Hematopoietic multipotent progenitor cell treated with erythropoietin and hydrocortisone succinate and interleukin-3 and kit ligand, for 15 days (in vitro differentiated cells): ENCODE data around the gene IKZF1.
"Not testable (repeated sequence)": the region's sequence is repeated elsewhere in the genome, so short reads cannot be mapped to it uniquely, and the experiment has no call there.

Experiments used
- DNase-seq: peaks from one replicate; pipeline ENCODE4 v3.0.0-alpha.2; 2015; ENCODE audit warnings: low spot score

IKZF1 gene

GRCh38 chr7:50334341-50334994 is 30.0 kb downstream of the IKZF1 start:
- no peak for DNase-seq

- DNase-seq, result no peak
Observed at GRCh38 chr7:50335230-50335794, 30.8 kb downstream of the IKZF1 start.

GRCh38 chr7:50335795-50336754 is 31.6 kb downstream of the IKZF1 start:
- DNase-seq, result peak; percentile 54

GRCh38 chr7:50336894-50337703 is 32.6 kb downstream of the IKZF1 start:
- DNase-seq, result no peak

GRCh38 chr7:50339472-50339871 is 35.0 kb downstream of the IKZF1 start:
- not testable (repeated sequence) for DNase-seq

- peak; percentile 85 for DNase-seq
Observed at GRCh38 chr7:50339990-50340500, 35.5 kb downstream of the IKZF1 start.

GRCh38 chr7:50341724-50342123 is 37.2 kb downstream of the IKZF1 start:
- DNase-seq, result peak; percentile 80

- peak; percentile 18 for DNase-seq
Observed at GRCh38 chr7:50342616-50343114, 38.1 kb downstream of the IKZF1 start.

- DNase-seq, result no peak
Observed at GRCh38 chr7:50346545-50347497, 42.3 kb downstream of the IKZF1 start.

GRCh38 chr7:50347693-50348092 is 43.2 kb downstream of the IKZF1 start:
- no peak for DNase-seq

GRCh38 chr7:50348469-50349162 is 44.1 kb downstream of the IKZF1 start:
- DNase-seq, result no peak

GRCh38 chr7:50349399-50349798 is 44.9 kb downstream of the IKZF1 start:
- no peak for DNase-seq

GRCh38 chr7:50349963-50350944 is 45.7 kb downstream of the IKZF1 start:
- DNase-seq, result peak; percentile 45

- DNase-seq, result no peak
Observed at GRCh38 chr7:50351267-50351666, 46.8 kb downstream of the IKZF1 start.

- DNase-seq, result peak; percentile 42
Observed at GRCh38 chr7:50352282-50352681, 47.8 kb downstream of the IKZF1 start.

- no peak for DNase-seq
Observed at GRCh38 chr7:50352751-50353150, 48.2 kb downstream of the IKZF1 start.

GRCh38 chr7:50353201-50353600 is 48.7 kb downstream of the IKZF1 start:
- DNase-seq, result no peak

GRCh38 chr7:50353894-50354595 is 49.5 kb downstream of the IKZF1 start:
- DNase-seq, result no peak
